Gastrocnemius medialis (tissue), 4 donors: ENCODE measurements around the gene NECTIN1.

Experiments used
- CTCF ChIP-seq, 5 experiments: fragments of 450-650 bp in 3 of 5; fragments of 200-600 bp in 2 of 5; sonication (generic) in 2 of 5; IDR thresholded peaks in 4 of 5; conservative IDR thresholded peaks in 1 of 5; 1 replicate in 4 of 5; 2 replicates in 1 of 5; pipeline ENCODE4 v1.5.1; 2016 to 2019; ENCODE audit warnings: antibody characterized with exemption in 5 of 5, mild to moderate bottlenecking in 3 of 5, moderate library complexity in 3 of 5
- POLR2A ChIP-seq, 2 donors: fragments of 450-650 bp; IDR thresholded peaks; one replicate each; pipeline ENCODE4 v1.6.1; 2017; ENCODE audit warnings: antibody characterized with exemption in 2 of 2, mild to moderate bottlenecking in 2 of 2, moderate library complexity in 2 of 2

- no peak for TF ChIP-seq CTCF (IDR thresholded peaks at IDR 0.05 in 4 of 5, conservative IDR thresholded peaks at IDR 0.05 in 1 of 5)
- TF ChIP-seq POLR2A (IDR thresholded peaks at IDR 0.05): no peak
These were observed 2.8 kb downstream of the NECTIN1 start for GRCh38 chr11:119726150-119726553.
